Fibroblast of peridontal ligament (primary cell): Measurements from ENCODE around the gene MDFIC.
"Not testable (repeated sequence)": the region's sequence is repeated elsewhere in the genome, so short reads cannot be mapped to it uniquely, and the experiment has no call there.

Source experiments
- DNase-seq: peaks from one replicate; pipeline ENCODE4 v3.0.0-alpha.2; 2010; ENCODE audit errors: extremely low read depth

Gene MDFIC, protein sequence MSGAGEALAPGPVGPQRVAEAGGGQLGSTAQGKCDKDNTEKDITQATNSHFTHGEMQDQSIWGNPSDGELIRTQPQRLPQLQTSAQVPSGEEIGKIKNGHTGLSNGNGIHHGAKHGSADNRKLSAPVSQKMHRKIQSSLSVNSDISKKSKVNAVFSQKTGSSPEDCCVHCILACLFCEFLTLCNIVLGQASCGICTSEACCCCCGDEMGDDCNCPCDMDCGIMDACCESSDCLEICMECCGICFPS

DNA sequence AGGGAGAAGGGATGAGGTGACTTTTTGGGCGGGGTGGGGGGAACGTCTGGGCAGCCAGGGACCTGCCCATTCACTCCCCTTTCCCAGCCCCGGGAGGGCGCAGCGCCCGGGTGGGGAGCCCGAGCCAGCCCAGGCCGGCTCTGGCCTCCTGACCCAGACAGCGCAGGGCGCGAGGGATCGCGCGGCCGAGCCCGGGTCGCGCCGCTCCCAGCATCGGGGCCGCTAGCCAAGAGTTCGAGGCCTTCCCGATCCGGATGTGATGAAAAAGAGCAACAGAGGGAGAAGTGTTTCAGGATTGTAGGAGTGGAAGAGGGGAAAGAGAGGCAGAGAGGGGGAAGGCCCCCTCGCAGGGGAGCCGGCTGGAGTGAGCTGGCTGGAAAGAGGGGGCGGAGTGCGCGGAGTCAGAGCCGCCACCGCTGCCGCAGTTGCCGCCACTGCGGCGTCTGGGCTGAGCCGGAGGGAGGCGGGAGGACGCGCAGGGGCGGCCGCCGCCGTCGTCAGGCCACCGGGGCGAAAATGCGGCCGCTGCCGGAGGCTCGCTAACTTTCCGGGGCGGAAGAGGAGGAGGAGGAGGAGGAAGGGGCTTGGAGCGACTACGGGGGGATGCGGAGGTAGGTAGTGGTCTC is at the start of gene MDFIC:
MDFIC (plus strand) TSS at position 69 of the 626 bp plus-strand sequence. CDS start 940 bp downstream, outside the sequence.
- peak; percentile 55 for DNase-seq

DNA sequence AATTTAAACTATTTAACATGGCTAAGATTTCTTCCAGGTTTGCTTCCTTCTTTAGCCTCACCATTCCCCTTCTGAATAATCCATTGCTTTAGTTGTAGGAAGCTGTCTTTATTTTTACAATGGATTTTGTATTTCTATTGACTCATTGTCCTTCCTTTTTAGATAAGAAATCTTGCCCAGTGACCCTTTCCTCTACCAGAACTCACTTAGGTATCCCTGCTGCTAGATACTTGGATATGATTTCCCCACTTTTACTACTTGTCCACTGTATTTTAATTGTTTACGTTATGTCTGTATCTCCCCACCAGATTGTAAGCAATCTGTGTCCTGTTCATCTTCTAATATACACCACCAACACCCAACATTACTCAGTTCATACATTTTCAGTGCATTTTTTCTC is 47.7 kb upstream of the MDFIC start:
- DNase-seq, result no peak

DNA sequence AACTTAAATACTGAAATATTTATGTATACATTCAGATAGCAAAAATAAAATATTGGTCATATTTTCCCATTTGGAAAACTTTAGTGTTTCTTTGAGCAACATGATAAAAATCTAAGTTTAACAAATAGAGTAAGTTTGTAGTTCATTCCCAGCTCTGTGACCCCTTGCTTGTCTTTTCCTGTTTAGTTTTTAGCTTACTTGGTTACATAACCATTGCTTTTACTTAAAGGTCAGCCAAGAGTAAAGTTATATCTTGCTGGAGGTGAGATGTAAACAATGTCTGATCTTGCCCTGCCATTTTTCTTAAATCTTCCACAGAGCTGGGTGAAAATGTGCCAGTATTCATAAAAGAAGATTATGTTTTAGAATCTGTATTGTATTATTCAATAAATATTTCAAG is 46.7 kb upstream of the MDFIC start:
- no peak for DNase-seq

DNA sequence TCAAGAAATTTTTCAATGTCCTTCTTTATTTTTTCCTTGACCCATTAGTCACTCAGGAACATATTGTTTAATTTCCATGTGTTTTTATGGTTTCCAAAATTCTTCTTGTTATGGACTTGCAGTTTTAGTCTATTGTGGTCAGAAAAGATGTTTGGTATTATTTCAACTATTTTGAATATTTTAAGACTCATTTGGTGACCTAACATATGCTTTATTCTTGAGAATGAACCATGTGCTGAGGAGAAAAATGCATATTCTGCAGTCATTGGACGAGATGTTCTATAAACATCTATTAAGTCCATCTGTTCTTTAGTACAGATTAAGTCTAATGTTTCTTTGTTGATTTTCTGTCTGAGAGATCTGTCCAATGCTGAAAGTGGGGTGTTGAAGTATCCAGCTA is 42.3 kb upstream of the MDFIC start:
- peak; percentile 95 for DNase-seq

DNA sequence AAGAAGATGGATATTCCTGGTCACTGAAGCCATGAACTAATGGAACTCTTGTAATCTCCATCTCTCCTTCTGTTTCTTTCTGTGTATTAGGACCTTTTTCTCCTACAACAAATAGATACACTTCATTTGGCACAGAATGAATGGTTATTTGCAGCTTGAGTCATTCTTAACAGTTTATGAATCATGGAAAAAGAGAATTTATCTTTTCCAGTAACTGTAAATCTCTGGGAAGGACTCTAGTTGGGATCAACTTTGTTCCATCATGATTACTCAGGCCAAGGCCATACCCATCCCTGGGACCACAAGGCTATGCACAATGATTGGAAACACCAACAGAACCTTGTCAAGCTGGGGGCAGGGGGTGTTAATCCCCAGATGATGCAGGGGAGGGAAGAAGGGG is 36.1 kb upstream of the MDFIC start:
- DNase-seq, result peak; percentile 38

DNA sequence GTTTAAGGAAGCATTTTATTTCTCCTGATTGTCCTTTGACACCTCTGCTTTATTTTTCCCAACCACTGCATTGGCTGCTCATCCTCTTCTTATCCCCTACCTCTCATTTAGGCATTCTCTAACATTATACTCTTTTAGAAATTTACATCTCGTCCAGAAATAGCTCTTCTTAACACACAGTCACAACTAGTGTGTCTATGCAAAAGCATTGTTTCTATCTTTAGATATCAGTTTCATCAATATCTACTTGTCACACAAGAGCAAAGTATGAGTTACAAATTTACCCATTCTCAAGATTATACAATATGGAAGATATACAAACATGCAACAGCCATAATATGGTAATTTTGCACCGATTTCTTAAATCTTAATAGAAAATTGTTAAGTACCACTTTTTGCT is 35.7 kb upstream of the MDFIC start:
- no peak for DNase-seq

DNA sequence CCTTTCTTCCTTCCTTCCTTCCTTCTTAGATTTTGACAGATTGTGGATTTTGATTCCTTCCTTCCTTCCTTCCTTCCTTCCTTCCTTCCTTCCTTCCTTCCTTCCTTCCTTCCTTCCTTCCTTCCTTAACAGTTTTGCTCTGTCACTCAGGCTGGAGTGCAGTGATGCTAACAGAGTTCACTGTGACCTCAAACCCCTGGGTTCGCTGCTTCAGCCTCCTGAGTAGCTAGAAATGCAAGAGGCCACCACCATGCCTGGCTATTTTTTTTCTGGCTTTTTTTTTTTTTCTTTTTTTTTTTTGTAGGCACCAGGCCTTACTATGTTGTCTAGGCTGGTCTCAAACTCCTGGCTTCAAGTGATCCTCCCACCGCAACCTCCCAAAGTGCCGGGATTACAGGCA is 32.8 kb upstream of the MDFIC start:
- DNase-seq, result not testable (repeated sequence)

DNA sequence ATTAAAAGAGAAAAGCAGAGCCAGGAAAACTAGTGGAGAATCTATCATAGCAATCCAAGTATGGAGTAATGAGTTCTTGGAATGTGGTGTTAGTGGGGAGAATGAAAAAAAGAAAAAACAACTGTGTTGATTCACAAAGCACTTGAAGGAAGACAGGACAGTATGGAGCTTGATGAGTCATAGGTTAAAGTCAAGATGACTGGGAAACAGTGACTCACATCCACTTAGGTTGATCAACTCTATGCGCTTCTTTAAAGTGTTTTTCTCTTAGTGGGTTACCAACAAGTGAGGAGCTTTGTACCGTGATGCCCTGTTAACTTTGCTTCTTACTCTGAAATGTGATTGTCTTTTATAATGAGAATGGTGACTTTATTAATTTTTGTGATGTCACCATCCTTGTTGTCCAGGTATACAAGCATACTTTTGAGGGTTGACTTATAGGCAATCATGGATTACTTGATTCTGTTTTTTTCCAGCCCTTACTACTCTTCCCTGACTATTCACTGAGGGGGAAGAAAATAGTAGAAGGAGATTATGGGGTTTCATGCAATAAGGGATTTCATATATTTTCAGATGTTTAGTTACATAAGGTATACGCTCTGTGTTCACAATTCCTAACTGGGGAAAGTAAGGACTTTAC is 32.1 kb upstream of the MDFIC start:
- DNase-seq, result peak; percentile 98

DNA sequence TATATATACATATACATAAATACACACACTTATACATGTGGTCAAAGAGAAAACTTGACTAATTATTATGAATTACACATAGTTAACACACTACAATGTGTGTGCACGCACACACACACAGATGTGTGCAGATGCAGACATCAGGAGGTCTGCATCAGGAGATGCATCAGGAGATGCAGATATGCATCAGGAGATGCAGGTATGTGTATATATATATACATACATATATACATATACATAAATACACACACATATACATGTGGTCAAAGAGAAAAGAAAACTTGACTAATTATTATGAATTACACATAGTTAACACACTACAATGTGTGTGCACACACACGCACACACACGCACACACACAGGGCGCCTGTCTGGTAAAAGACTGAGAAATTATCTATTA is 31.3 kb upstream of the MDFIC start:
- DNase-seq, result no peak

DNA sequence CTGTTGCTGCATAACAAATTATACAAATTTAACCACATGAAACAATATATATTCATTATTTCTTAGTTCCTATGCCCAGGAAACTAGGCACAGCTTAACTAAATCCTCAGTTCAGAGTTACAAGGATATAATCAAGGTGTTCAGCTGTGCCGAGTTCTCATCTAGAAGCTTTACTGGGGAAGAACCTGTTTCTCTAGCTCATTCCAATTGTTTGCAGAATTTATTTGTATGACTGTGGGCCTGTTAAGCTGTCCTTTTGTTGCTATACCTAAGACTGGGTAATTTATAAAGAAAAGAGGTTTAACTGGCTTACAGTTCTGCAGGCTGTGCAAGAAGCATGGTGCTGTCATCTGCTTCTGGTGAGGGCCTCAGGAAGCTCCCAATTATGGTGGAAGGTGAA is 21.8 kb upstream of the MDFIC start:
- no peak for DNase-seq

DNA sequence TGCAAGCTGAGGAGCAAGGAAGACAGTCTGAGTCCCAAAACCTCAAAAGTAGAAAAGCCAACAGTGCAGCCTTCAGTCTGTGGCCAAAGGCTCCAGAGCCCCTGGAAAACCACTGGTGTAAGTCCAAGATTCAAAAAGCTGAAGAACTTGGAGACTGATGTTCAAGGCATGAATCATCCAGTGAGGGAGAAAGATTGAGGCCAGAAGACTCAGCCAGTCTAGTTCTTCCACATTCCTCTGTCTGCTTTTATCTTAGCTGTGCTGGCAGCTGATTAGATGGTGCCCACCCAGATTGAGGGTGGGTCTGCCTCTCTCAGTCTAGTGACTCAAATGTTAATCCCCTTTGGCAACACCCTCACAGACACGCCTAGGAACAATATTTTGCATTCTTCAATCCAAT is 20.1 kb upstream of the MDFIC start:
- peak; percentile 53 for DNase-seq

DNA sequence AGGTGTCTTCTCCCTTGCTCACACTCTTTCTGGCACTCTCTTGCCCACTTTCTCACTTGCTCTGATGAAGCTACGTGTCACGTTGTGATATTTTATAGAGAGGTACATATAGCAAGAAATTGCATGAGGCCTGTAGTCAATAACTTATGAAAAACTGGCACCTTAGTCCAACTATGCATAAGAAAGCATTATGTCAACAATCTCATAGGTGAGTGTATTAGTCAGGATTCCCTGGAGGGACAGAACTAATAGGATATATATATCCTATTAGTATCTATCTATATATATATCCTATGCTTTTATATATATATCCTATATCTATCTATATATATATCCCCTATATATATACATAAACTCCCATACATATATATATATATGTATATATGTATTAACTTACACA is 18.8 kb upstream of the MDFIC start:
- DNase-seq, result no peak

DNA sequence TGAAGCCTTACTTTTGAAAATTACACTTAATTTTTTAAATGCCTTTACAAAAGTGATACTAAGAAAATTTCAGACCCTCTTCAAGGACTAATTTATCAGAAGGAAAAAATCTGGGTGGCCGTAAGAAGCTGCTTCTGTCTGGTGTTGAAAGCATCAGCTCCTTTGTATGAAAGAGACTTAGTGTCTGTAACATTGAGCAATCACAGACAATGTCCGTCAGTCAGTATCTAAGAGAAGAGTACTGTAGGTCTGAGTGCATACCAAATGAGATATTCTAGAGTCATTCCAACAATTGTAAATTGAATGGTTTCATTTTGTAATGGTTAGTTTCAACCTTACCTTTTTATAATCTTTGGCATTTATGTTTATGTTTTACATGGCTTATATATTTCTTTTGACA is 11.1 kb upstream of the MDFIC start:
- no peak for DNase-seq

DNA sequence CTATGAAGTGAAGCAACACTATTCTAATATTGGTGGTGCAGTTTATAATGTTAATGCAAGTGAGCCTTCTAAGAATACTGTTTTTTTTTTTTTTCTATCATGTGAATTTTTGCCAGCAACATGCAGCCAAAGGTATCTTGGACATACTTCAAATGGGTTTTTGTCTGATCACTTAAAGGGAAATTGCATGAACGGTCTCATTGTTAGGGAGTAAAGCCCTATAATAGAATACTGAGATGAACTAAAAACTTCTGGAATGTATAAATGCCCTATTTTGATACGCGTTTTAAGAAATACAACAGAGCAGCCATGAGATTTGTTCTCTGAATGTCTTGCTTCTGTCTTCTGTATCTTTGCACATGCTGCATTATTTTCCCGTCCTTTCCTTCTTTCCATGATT is 10.5 kb upstream of the MDFIC start:
- no peak for DNase-seq

DNA sequence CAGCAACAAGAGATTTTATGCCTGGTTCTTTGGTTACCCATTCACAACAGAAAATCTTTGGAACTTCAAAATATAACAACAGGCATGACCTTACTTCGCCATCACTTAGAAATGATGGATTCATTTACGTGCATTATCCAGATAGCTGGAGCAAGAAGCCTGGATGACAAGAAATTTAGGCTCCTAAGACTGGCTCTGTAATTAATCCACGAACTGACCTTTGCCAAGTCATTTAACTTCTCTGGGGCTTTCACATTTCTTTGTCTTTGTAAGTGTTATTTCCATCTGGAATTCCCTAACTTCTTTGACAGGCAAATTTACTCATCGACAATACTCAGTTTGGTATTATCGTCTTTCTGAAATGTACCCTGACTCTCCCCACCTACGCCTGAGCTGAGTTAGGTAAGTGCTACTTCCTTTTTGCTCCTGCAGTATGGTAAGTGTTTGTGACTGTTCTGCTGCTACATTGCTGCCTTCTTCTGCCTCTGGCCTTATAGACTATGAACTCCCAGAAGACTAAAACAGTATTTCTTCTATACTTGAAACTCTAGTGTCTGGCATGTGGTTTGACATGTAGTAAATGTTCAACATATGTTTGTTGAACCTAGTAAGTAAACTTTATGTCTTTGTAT is 5.5 kb upstream of the MDFIC start:
- no peak for DNase-seq

DNA sequence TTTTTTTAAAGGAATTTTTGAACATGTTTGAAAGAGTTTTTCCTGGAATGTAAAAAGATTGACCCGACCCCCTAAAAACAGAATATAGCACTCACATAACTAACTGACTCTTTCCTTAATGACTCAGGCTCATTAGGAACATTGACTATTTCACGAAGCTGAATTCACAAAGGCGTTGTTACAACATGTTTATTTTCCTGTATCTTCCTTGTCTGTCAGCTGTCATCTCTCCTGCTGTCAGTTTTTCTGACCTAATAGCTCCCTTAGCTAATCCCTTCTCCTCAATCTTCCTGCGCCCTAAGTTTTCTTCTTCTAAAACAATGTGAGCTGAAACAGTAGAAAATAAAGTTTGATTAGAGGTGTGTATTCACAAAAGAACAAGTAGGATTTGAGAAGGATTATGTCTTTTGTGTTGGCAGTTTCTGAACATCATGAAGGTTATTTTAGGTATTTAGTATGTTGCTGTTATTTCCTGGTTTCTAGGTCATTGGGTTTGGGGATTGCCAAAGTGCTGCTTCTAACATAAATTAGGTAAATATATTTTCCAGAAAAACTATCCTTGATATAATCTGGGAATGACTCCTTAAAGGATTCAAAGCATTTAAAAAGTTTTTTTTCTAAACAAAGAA is 4.6 kb upstream of the MDFIC start:
- DNase-seq, result no peak

DNA sequence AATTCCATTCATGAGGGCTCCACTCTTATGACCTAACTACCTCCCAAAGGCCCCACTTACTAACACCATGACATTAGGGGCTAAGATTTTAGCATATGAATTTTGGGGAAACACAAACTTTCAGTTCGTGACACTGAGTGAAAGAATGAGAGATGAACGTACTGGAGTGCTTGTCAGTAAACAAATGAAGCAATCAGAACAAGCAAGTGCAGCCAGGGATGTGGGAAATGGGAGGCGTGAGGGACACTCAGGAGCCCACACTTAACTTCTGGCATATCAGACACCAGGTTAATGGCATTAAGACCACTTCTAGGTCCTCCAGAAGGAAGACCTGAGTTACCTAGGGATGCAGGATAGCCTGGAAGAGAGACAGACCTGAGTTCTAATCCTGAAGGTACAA is 2.3 kb upstream of the MDFIC start:
- no peak for DNase-seq

DNA sequence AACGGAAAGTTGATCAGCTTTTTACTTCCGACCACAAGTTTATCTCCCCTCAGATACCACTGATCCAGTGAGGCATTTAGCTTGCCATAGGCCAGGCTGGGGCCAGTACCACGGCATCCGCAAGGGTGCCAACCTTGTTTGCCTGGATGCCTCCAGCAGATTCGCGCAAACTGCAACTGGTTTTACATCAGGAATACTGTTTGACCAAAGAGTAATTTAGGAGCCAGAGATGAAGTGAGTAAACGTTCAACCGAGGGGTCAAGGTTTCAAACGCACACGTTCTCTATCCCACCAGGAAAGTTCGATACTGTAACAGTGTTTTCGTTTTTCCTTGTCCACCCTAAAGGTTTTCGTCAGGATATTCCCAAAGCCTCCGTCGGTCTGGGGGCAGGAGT is 266 bp upstream of the MDFIC start:
- DNase-seq, result peak; percentile 52

DNA sequence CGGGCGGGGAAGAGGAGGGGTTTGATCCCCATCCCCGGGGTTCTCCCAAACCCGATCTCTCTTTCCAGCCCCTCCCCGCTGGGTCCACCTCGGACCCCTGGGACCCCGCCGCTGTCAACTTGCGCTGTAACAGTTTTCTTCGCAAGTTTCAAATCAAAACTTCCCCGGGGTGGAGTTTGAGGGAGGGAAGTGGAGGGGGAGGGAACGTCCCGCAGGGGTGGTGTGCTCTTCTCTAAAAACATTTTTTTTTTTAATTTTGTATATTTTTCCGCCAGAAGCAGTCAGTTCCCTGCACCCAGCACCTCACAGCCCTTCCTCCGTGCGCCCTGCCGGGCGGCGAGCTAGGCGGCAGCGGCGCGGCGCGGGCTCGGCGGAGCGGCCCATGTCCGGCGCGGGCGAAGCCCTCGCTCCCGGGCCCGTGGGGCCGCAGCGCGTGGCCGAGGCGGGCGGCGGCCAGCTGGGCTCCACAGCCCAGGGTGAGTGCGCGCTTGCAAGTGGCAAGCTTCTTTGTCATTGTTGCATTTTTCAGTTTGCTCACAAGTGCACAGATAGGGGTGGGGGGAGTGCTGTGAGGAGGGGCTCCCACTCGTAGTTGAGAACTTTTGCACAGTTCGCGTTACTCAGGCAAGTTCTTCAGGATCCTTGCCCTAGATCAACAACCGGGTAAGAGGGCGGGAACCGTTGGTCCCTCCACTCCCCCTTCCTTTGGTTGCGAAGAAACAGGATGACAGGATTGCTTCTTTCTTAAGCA is 933 bp downstream of the MDFIC start:
- peak; percentile 79 for DNase-seq

DNA sequence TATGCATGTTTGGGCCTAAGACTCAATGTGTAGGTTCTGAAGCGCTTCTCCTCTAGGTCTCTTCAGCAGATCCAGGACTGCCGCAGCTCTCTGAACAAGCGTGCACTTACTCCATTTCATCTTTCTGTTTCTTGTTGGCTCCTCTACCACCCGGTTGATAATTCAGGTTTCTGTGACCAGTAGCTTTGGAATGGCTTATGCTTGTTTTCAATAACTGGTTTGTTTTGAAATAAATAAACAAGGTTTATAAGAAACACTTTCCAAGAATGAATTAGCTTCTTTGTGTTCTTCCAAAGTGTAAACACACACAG is 1.5 kb downstream of the MDFIC start:
- DNase-seq, result no peak

DNA sequence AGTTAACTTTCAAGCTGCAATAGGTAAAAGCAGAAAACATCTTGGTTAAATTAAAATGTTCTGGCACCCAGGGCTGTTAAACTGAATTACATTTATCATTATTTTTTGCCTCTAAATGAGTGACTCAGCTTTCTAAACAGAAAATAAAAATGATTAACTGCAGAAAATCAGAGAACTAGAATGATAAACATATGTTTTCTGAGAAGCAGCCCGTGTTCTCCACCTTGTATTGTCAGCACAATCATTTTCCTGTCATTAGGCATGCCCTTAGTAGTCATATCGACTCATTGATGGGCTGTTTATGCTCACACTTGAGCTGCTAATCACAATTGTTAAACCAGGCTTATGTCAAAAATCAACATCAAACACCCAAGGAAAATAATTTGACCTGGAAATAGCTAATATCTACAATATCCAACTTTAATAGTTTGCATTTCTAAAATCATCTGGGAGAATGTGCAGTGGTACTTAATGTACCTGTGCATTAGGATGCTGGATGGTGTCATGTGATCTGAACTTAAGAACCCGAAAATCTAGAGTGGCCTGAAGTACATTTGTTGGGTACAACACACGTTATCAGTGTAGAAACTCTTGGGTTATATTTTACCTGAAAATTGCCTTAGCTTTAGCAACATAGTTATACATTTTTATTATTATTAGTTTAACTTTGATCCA is 2.3 kb downstream of the MDFIC start:
- no peak for DNase-seq
